Endothelial cell (in vitro differentiated cells): ENCODE results near the gene TMEM95. TPM values are rescaled to one million over a fixed set of nuclear protein-coding genes. Genes with fewer than 3 reads are reported as not detected.

Experiments
- DNase-seq: peaks from one replicate; pipeline ENCODE4 v3.0.0; 2021; ENCODE audit warnings: low spot score
- H3K27ac Mint-ChIP-seq: one replicate; pipeline ENCODE4 v1.8.0; 2021; ENCODE audit warnings: mixed read lengths, inconsistent platforms; ENCODE audit not compliant: unreplicated experiment
- H3K27me3 Mint-ChIP-seq: one replicate; pipeline ENCODE4 v1.8.0; 2021; ENCODE audit warnings: mild to moderate bottlenecking, moderate library complexity, mixed read lengths, inconsistent platforms; ENCODE audit not compliant: unreplicated experiment
- H3K36me3 Mint-ChIP-seq: one replicate; pipeline ENCODE4 v1.8.0; 2021; ENCODE audit warnings: mild to moderate bottlenecking, low read depth, mixed read lengths, inconsistent platforms; ENCODE audit not compliant: unreplicated experiment
- H3K4me1 Mint-ChIP-seq: one replicate; pipeline ENCODE4 v1.8.0; 2021; ENCODE audit warnings: mild to moderate bottlenecking, mixed read lengths, inconsistent platforms; ENCODE audit not compliant: unreplicated experiment
- H3K4me3 Mint-ChIP-seq: one replicate; pipeline ENCODE4 v1.8.0; 2021; ENCODE audit warnings: mild to moderate bottlenecking, mixed read lengths, inconsistent platforms; ENCODE audit not compliant: unreplicated experiment
- H3K9me3 Mint-ChIP-seq: one replicate; pipeline ENCODE4 v1.8.0; 2021; ENCODE audit warnings: mixed read lengths, inconsistent platforms; ENCODE audit not compliant: unreplicated experiment
- total RNA-seq: library from RNA; stranded (reverse); fragmentation: NEBNext Ultra II Directional; extraction: Animal tissue kit (Norgen Biotek cat#: 25700); gene quantifications from one replicate; pipeline ENCODE4 v1.2.1, GENCODE V29; 2021; ENCODE audit not compliant: unreplicated experiment
- TF ChIP-seq, protein P1 (sequence below): fragments of 200-600 bp; sonication (generic); IDR thresholded peaks from one replicate; pipeline ENCODE4 v1.5.0; 2021; ENCODE audit warnings: antibody characterized with exemption; ENCODE audit not compliant: unreplicated experiment

TMEM95 gene
- total RNA-seq, 1 donor from 2014 or later = not detected

DNA sequence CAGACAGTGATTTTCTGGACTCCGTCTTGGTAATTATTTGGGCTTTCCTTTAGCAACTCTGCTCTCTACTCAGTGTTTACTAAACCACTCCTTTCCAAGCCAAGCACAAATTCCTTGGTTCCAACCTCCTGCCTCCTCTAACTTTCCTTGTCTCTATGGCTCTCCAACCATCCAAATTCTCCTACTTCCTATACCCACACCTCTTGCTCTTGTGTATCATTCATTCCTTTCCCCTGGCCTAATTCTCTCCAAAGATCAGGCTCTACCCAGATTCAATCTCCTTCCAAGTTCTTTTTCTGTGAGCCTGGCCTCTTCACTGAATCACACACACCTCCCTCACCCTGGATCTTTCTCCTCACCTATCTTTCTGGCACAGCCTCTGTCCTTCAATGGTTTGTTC lies 26.9 kb upstream of the TMEM95 start:
- Mint-ChIP-seq H3K4me1 (peaks cover 17% of the 10 kb centered on the region), H3K27ac (peak overlapping the region; percentile 7), H3K4me3 (peak overlapping the region; percentile 93), H3K27me3 (peaks cover 9% of the 10 kb centered on the region), H3K9me3 (no peaks in the 10 kb centered on the region), H3K36me3 (peaks cover 16% of the 10 kb centered on the region)
- TF ChIP-seq, protein P1, sequence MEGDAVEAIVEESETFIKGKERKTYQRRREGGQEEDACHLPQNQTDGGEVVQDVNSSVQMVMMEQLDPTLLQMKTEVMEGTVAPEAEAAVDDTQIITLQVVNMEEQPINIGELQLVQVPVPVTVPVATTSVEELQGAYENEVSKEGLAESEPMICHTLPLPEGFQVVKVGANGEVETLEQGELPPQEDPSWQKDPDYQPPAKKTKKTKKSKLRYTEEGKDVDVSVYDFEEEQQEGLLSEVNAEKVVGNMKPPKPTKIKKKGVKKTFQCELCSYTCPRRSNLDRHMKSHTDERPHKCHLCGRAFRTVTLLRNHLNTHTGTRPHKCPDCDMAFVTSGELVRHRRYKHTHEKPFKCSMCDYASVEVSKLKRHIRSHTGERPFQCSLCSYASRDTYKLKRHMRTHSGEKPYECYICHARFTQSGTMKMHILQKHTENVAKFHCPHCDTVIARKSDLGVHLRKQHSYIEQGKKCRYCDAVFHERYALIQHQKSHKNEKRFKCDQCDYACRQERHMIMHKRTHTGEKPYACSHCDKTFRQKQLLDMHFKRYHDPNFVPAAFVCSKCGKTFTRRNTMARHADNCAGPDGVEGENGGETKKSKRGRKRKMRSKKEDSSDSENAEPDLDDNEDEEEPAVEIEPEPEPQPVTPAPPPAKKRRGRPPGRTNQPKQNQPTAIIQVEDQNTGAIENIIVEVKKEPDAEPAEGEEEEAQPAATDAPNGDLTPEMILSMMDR = no peak
- no peak for DNase-seq

- no peak for DNase-seq
- Mint-ChIP-seq H3K27ac (peak within 1 kb of the TSS; percentile 95), H3K27me3 (peaks cover 9% of the 10 kb centered on the region), H3K4me3 (peak within 1 kb of the TSS; percentile 97), H3K36me3 (peaks cover 13% of the 10 kb centered on the region), H3K4me1 (peaks cover 17% of the 10 kb centered on the region), H3K9me3 (no peaks in the 10 kb centered on the region)
- TF ChIP-seq, protein P1 = no peak
These were observed 26.0 kb upstream of the TMEM95 start, which contains the start of gene NEURL4 for GRCh38 chr17:7328840-7329373. TSS of gene NEURL4 (minus strand) at chr17:7329335. CDS start at chr17:7329312, 23 bp downstream.

DNA sequence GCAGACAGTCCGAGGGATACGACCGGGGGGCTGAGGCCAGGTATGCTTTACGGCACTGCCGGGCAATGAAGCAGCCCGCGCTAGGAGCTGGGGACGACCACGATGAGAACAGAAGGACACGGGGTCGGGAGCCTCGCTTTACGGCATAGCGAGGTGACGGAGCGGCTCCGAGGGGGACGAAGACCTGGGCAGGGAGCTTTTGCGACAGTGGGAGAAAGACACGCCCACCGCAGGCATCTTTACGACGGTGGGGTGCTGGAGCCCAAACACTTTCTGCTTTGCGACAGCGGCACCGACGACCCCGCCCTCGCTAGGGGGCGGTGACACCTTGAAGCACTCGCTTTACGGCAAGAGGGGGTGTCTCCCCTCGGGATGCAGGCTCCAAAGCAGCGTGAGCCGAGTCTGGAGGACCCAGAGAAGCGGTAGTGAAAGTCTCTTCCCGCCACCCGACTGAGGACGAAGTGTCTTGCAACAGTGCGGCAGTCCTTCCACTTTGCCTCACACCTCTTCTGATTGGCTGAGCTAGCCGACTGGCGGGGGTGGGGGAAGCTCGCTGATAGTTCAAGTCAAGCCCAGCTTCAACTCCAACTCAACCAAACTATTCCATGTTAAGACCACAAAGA lies 25.5 kb upstream of the TMEM95 start:
- TF ChIP-seq, protein P1 = no peak
- H3K9me3 Mint-ChIP-seq = no peaks in the 10 kb centered on the region
- peak overlapping the region; percentile 95 for H3K27ac Mint-ChIP-seq
- H3K36me3 Mint-ChIP-seq = peaks cover 13% of the 10 kb centered on the region
- DNase-seq = peak; percentile 92
- H3K4me3 Mint-ChIP-seq = peak overlapping the region; percentile 97
- peaks cover 9% of the 10 kb centered on the region for H3K27me3 Mint-ChIP-seq
- peaks cover 17% of the 10 kb centered on the region for H3K4me1 Mint-ChIP-seq

GRCh38 chr17:7329997-7330637 lies 24.8 kb upstream of the TMEM95 start:
- Mint-ChIP-seq H3K36me3 (peaks cover 13% of the 10 kb centered on the region), H3K4me1 (peaks cover 17% of the 10 kb centered on the region), H3K4me3 (peak overlapping the region; percentile 97), H3K9me3 (no peaks in the 10 kb centered on the region), H3K27ac (peak overlapping the region; percentile 95), H3K27me3 (peaks cover 9% of the 10 kb centered on the region)
- TF ChIP-seq, protein P1 = no peak
- DNase-seq = peak; percentile 71

GRCh38 chr17:7330638-7331015 lies 24.3 kb upstream of the TMEM95 start:
- H3K4me3 Mint-ChIP-seq = no peak overlapping the region
- peaks cover 20% of the 10 kb centered on the region for H3K4me1 Mint-ChIP-seq
- no peaks in the 10 kb centered on the region for H3K9me3 Mint-ChIP-seq
- TF ChIP-seq, protein P1 = no peak
- H3K27ac Mint-ChIP-seq = no peak overlapping the region
- H3K27me3 Mint-ChIP-seq = peaks cover 9% of the 10 kb centered on the region
- no peak for DNase-seq
- H3K36me3 Mint-ChIP-seq = peaks cover 13% of the 10 kb centered on the region
